Measurements from ENCODE around the gene ITSN1. TPM values are rescaled to one million over a fixed set of nuclear protein-coding genes. Genes with fewer than 3 reads are reported as not detected.

The ITSN1 gene
- total RNA-seq, 1 experiment from 2014 or later, result 50.8 TPM

DNA sequence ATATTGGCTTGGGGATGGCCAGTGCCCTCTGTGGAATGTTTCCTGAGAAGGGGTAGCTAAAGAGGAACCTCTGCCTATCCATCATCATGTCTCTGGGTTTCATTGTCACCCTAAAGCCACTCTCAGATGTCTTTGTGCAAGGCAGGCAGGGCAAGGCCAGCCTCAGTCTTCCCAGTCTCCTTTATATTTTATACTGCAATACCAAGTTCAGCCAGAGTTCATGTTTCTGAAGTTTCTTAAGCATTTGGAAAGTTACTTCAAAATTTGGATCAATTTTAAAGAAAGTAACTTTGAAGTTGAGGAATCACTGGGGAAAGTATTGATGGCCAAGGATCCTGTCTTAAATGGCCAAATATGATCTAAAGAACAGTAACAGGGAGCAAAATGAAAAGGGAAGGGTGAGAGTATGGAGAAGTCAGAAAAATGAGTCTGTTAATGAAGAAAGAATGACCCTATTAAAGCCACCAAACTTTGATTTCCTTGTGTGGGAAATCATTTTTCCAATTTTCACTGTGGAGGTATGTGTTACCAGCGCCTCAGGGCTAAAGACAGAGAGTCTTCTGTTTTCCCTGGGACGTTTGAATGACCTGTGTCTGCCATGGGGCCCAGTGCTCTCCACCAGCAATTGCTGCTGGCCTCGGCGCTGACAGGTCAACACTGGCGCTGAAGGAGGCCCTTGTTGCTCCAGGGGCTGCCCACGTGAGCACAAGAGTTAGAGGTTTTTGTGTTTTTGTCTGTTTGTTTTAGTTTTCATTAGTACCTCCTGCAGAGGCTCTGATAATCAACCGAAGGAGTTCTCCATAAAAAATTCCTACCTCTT lies 179.4 kb downstream of the ITSN1 start:
- Histone ChIP-seq H3K4me1 (peaks cover 79% of the 10 kb centered on the region), H3K27me3 (no peaks in the 10 kb centered on the region), H3K27ac (peak overlapping the region; percentile 28; the same call in 1 of the 2 replicates), H3K36me3 (peaks cover 17% of the 10 kb centered on the region), H3K4me3 (no peak overlapping the region), H3K9me3 (replicated peaks) (no peaks in the 10 kb centered on the region)
- peak; percentile 61 to 75 for DNase-seq

DNA sequence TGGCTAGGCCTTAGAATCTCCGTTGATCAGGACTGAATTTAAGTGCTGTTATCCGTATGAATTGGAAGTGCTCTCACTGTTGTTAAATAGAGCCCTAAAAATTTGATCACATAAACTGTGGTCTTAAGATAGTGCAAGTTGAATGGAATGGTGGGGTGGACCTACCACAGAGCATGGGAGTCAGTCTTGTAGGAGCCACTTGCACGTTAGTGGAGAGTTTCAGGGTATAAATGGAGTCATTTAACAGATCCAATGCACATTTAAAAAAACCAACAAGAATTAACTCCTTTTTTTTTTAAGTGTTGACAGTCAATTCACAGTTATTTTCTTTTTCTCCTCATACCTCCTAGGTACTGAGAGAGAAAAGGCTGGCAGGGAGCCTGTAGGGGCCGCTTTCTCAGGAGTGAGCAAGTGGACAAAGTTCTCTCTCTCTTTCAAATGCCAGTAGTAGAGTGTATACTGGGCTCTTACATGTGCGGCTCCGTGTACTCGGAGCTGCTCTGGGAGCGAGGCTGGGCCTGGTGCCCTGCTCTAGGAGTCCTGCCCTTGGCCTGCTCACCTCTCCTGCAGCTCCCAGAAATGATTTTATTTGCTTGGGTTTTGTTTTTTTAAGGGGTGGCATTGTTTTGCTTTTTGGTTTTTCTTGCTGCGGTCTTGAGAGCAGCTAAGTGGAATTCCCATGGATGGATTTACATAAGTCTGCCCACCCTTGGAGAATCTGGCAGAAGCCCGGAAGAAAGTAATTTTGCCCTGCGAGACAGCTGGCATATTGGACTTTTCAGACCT lies 182.0 kb downstream of the ITSN1 start:
- no peaks in the 10 kb centered on the region for H3K9me3 ChIP-seq (replicated peaks)
- peak overlapping the region; percentile 23; the same call in 1 of the 2 replicates for H3K27ac ChIP-seq
- DNase-seq, result peak; percentile 36 to 69
- no peak overlapping the region for H3K4me3 ChIP-seq
- peaks cover 9% of the 10 kb centered on the region for H3K36me3 ChIP-seq
- no peaks in the 10 kb centered on the region for H3K27me3 ChIP-seq
- H3K4me1 ChIP-seq, result peaks cover 57% of the 10 kb centered on the region

DNA sequence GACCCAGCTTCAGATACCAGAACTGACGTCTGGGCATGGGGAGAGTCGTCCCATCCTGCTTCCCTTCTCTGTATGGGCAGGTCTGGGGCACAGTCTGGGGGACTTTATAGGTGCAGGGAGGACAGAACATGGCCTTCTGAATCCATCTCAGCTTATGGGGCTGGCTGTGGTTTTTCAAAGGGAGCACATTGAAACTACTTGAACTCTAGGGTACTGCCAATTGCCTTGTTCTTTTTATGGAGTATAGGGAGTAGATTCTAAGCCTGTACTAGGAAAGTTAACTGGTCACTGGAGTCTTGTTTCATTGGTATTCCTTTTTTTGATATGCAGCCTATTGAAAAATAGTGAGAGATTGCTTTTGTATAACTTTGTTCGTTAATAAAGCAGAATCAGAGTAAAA lies 183.1 kb downstream of the ITSN1 start:
- peak in 1 of 2 experiments; percentile 27 for DNase-seq
- H3K4me1 ChIP-seq, result peaks cover 48% of the 10 kb centered on the region
- H3K27ac ChIP-seq, result peak overlapping the region; percentile 23; the same call in 1 of the 2 replicates
- H3K27me3 ChIP-seq, result no peaks in the 10 kb centered on the region
- H3K36me3 ChIP-seq, result peaks cover 18% of the 10 kb centered on the region
- no peak overlapping the region for H3K4me3 ChIP-seq
- no peaks in the 10 kb centered on the region for H3K9me3 ChIP-seq (replicated peaks)

DNA sequence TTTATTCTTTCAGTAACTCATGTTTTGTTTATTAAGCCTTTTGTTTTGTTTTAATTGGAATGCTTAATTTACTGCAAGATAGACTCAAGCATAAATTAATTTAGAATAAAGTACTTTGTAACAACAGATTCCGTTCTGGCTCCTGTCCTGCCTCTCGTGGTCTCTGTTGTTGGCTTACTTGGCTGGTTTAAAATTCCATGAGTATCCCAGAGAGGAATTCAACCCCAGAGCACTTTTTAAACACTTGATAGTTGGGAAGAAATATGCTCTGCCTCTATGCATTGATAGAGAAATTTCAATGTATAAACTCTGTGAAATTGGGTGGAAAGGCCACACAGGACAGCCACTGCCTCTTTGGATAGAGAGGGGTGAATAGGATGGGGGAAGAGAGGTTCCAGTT lies 183.6 kb downstream of the ITSN1 start:
- H3K27me3 ChIP-seq, result no peaks in the 10 kb centered on the region
- H3K4me3 ChIP-seq, result no peak overlapping the region
- peak in 1 of 2 experiments; percentile 43 for DNase-seq
- H3K4me1 ChIP-seq, result peaks cover 43% of the 10 kb centered on the region
- no peaks in the 10 kb centered on the region for H3K9me3 ChIP-seq (replicated peaks)
- H3K36me3 ChIP-seq, result peaks cover 18% of the 10 kb centered on the region
- peak overlapping the region; percentile 23; the same call in 1 of the 2 replicates for H3K27ac ChIP-seq

DNA sequence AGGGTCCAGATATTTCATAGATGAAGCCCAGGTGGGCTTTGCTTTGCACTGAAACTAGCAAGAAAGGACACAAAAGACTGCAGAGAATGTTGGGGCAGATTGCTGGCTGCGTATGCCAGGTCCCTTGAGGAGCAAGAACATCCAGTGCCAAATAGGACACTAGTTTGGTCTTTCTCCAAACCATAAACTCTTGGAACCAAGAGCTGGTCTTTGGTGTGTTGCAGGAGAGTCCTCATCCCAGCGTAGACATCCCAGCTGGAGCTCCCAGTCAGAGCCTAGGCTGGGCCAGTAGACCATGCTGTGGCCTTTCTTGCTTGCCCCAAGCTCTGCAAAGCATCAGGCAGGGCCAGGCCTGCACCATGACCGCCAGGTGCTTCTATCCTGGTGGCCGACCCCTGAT lies 185.8 kb downstream of the ITSN1 start:
- Histone ChIP-seq H3K27ac (no peak overlapping the region), H3K27me3 (no peaks in the 10 kb centered on the region), H3K9me3 (replicated peaks) (no peaks in the 10 kb centered on the region), H3K4me3 (no peak overlapping the region), H3K4me1 (peaks cover 32% of the 10 kb centered on the region), H3K36me3 (peaks cover 21% of the 10 kb centered on the region)
- DNase-seq, result no peak

GRCh38 chr21:33828577-33828976 lies 186.3 kb downstream of the ITSN1 start:
- H3K27me3 ChIP-seq, result no peaks in the 10 kb centered on the region
- H3K36me3 ChIP-seq, result peaks cover 21% of the 10 kb centered on the region
- H3K4me3 ChIP-seq, result no peak overlapping the region
- no peak overlapping the region for H3K27ac ChIP-seq
- no peak for DNase-seq
- H3K9me3 ChIP-seq (replicated peaks), result no peaks in the 10 kb centered on the region
- H3K4me1 ChIP-seq, result peaks cover 29% of the 10 kb centered on the region

DNA sequence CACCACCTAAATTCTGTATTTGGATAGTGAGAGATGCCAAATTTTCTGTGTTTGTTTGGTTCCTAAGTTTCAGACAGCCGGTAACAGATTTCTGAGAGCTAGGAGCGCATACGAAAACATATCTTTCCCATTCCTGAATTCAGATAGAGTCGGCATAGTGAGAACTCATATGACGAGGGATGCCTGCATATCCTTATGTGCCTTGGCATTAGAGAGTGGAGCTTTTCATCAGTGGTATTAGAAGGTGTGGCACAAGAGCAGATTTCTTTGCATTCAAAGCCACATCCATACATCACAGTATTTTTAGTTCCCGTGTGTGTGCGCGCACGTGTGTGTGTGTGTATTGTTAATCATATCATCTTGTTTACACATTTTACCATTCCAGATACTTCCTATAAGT lies 187.5 kb downstream of the ITSN1 start:
- Histone ChIP-seq H3K36me3 (peaks cover 21% of the 10 kb centered on the region), H3K4me1 (peaks cover 28% of the 10 kb centered on the region), H3K27me3 (no peaks in the 10 kb centered on the region), H3K4me3 (no peak overlapping the region), H3K9me3 (replicated peaks) (no peaks in the 10 kb centered on the region), H3K27ac (no peak overlapping the region)
- no peak for DNase-seq

- Histone ChIP-seq H3K36me3 (peaks cover 21% of the 10 kb centered on the region), H3K9me3 (replicated peaks) (no peaks in the 10 kb centered on the region), H3K27me3 (no peaks in the 10 kb centered on the region), H3K4me1 (peaks cover 24% of the 10 kb centered on the region), H3K27ac (no peak overlapping the region), H3K4me3 (no peak overlapping the region)
- DNase-seq, result no peak
These were observed 189.8 kb downstream of the ITSN1 start for GRCh38 chr21:33831962-33832659.

DNA sequence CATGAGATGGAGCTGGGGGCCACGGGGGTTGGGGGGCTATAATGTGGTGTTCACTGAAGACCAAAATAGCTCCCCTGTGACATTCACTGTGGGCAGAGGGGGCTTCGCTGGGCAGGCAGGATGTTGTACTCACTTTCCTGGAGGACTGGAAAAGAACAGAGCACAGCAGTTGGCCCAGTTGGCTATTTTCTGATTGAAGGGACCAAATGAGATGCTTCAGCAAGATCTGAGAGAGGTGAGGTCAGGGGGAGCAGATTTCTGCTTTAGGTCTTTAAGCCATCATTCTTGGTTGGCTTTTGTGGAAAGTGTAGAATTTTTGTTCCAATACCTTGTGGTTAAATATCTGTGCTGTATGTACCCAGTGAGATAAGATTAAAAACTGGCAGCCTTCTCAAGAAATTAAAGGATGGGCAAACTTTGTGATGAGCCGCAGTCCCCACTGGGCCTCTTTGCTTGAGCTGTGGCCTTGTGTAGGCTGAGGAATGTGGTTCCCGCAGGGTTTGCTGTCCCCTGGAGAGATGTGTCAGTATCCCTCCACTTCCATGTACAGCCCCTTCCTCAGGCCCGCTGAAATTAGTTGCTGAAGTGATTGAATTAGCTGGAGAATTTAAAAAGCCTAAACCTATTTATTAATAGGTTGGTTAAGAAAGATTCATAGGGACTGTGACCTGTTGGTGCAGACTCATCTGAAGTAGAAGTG lies 192.7 kb downstream of the ITSN1 start:
- Histone ChIP-seq H3K36me3 (peaks cover 7% of the 10 kb centered on the region), H3K9me3 (replicated peaks) (no peaks in the 10 kb centered on the region), H3K4me1 (peaks cover 24% of the 10 kb centered on the region), H3K27ac (peak overlapping the region; percentile 76), H3K4me3 (no peak overlapping the region), H3K27me3 (no peaks in the 10 kb centered on the region)
- DNase-seq, result peak; percentile 77 to 84

- H3K27ac ChIP-seq, result no peak overlapping the region
- peaks cover 3% of the 10 kb centered on the region for H3K36me3 ChIP-seq
- DNase-seq, result no peak
- H3K4me1 ChIP-seq, result peaks cover 24% of the 10 kb centered on the region
- no peaks in the 10 kb centered on the region for H3K27me3 ChIP-seq
- H3K9me3 ChIP-seq (replicated peaks), result no peaks in the 10 kb centered on the region
- no peak overlapping the region for H3K4me3 ChIP-seq
These were observed 193.6 kb downstream of the ITSN1 start for GRCh38 chr21:33835920-33836319.

- H3K27me3 ChIP-seq, result no peaks in the 10 kb centered on the region
These were observed 194.1 kb downstream of the ITSN1 start for GRCh38 chr21:33836408-33836807.

DNA sequence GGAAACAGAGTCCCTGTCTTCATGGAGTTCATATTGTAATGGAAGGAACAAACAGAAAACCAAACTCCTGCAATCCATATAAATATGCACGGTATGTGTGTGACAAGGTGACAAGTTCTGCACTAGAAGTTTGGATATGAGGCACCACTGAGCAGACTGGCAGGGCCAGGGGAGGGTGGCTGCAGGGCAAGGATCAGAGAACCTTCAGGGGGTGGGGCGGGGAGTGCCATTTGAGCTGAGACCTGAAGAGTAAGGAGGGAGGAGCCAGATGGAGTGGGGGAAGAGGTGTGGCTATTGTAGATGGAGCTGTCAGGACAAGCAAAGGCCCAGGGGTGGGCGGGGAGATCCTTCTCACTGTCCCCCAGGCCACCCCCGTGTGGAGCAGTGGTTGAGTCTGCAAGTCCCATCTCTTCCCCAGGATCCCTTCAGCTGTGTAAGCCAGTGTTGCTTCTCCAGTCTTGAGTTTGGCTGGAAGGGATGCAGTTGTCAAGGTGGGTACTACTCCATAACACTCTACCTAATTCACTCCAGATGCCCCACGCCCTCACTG lies 196.9 kb downstream of the ITSN1 start:
- DNase-seq, result no peak
- Histone ChIP-seq H3K4me1 (peaks cover 33% of the 10 kb centered on the region), H3K4me3 (no peak overlapping the region), H3K27me3 (no peaks in the 10 kb centered on the region), H3K9me3 (replicated peaks) (no peaks in the 10 kb centered on the region), H3K27ac (no peak overlapping the region), H3K36me3 (no peaks in the 10 kb centered on the region; the same call in 1 of the 2 replicates)

More at GRCh38 chr21:33836408-33836807, 194.1 kb downstream of the ITSN1 start:
- H3K4me1 ChIP-seq, result peaks cover 28% of the 10 kb centered on the region
- H3K9me3 ChIP-seq (replicated peaks), result no peaks in the 10 kb centered on the region
- peak; percentile 49 to 51 for DNase-seq
- H3K27ac ChIP-seq, result no peak overlapping the region
- H3K4me3 ChIP-seq, result no peak overlapping the region
- peaks cover 3% of the 10 kb centered on the region for H3K36me3 ChIP-seq

DNA sequence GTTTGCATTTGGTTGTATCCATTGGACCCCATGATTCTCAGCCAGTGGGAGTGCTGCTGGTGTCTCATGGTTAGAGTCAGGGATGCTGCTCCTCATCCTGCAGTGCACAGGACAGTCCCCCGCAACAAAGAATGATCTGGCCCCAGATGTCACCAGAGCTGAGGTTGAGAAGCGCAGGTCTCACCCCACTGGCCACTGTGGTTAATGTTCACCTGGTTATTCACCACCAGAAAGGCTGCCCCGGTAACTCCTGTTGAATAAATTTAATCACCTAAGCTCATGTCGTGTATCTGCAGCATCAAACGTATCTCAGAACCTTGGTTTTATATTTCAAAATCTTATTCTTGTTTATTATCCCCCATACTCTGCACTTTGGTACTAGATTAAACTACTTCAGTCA lies 197.5 kb downstream of the ITSN1 start:
- Histone ChIP-seq H3K9me3 (replicated peaks) (no peaks in the 10 kb centered on the region), H3K27me3 (no peaks in the 10 kb centered on the region), H3K36me3 (no peaks in the 10 kb centered on the region; the same call in 1 of the 2 replicates), H3K27ac (no peak overlapping the region), H3K4me3 (no peak overlapping the region), H3K4me1 (peaks cover 33% of the 10 kb centered on the region)
- DNase-seq, result no peak

- H3K27ac ChIP-seq, result no peak overlapping the region
- H3K27me3 ChIP-seq, result no peaks in the 10 kb centered on the region
These were observed 198.5 kb downstream of the ITSN1 start for GRCh38 chr21:33840771-33841170.

More at GRCh38 chr21:33840771-33841170, 198.5 kb downstream of the ITSN1 start:
- H3K9me3 ChIP-seq (replicated peaks), result no peaks in the 10 kb centered on the region
- peaks cover 26% of the 10 kb centered on the region; the same call in 1 of the 2 replicates for H3K4me1 ChIP-seq
- no peak for DNase-seq
- no peak overlapping the region for H3K4me3 ChIP-seq
- H3K36me3 ChIP-seq, result no peaks in the 10 kb centered on the region; the same call in 1 of the 2 replicates
